ENCODE data around the gene ASAP2.
A peak's percentile ranks its signal among the peaks of the same experiment; 100 is the strongest.

Gene ASAP2

DNA sequence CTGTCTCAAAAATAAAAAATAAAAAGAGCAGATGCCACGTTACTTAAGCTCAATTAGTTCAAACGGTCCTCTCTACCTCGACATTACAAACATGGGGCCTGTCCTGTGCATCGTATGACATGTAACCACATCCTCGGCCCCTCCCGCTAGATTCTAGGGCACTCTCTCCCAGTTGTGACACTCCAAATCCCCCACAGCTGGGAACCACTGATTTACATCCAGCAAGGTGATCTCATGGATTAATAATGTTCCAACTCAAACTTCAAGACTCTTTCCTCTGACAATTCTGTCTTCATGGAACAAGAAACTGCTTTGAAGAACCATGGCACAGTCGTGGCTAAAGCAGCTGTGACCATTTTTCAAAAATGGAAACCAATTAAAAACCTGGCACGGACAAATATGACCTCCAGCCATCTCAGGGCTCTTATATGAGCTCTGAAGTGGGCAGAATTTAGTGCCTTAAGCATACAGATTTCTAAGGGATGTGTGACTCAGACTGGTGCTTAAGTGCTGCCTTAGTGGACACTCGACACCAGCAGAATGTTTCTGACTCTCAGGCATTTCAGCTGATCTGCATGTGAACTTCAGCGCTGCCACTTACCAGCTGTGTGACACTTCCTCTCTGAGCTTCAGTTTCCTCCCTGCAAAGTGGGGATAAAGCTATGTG, 31.7 kb upstream of the ASAP2 start:
- peak; percentile 65 for DNase-seq (ENCODE audit: extremely low read depth, low read depth)
- TF ChIP-seq, protein P1, sequence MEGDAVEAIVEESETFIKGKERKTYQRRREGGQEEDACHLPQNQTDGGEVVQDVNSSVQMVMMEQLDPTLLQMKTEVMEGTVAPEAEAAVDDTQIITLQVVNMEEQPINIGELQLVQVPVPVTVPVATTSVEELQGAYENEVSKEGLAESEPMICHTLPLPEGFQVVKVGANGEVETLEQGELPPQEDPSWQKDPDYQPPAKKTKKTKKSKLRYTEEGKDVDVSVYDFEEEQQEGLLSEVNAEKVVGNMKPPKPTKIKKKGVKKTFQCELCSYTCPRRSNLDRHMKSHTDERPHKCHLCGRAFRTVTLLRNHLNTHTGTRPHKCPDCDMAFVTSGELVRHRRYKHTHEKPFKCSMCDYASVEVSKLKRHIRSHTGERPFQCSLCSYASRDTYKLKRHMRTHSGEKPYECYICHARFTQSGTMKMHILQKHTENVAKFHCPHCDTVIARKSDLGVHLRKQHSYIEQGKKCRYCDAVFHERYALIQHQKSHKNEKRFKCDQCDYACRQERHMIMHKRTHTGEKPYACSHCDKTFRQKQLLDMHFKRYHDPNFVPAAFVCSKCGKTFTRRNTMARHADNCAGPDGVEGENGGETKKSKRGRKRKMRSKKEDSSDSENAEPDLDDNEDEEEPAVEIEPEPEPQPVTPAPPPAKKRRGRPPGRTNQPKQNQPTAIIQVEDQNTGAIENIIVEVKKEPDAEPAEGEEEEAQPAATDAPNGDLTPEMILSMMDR (IDR thresholded peaks at IDR 0.05; ENCODE audit: low read depth, low read length, missing control alignments), result no peak
- no peak overlapping the region for H3K4me3 ChIP-seq (replicated peaks; ENCODE audit: low read depth, low read length)

DNA sequence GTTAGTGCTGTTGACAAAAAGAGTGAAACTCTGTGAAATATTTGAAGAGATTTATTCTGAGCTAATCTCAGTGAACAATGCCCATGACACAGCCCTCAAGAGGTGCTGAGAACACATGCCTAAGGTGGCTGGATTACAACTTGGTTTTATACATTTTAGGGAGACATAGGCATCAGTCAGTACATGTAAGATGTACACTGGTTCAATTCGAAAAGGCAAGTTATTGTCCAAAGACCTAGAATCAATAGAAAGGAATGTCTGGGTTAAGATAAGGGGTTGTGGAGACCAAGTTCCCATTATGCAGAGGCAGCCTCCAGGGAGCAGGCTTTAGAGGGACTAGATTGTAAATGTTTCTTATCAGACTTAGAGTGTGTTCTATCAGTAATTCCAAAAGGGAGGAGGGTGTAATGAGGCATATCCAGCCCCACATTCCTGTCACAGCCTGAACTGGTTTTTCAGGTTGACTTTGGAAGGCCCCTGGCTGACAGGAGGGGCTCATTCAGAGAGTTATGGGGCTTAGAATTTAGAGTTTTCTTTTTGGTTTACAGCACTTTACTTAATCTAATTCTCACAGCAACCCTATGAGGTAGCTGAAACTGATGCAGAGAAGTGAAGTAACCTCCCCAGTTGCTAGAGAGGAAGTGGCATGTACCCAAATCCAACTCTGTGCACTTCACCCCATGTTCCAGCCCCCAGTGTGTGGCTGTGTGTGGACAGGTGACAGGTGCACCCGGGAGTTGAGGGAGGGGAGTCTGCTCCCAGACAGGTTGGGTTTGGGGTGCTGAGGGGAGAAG, 28.3 kb upstream of the ASAP2 start:
- no peak for DNase-seq (ENCODE audit: extremely low read depth, low read depth)
- H3K4me3 ChIP-seq (replicated peaks; ENCODE audit: low read depth, low read length), result no peak overlapping the region
- TF ChIP-seq, protein P1 (IDR thresholded peaks at IDR 0.05; ENCODE audit: low read depth, low read length, missing control alignments), result no peak

DNA sequence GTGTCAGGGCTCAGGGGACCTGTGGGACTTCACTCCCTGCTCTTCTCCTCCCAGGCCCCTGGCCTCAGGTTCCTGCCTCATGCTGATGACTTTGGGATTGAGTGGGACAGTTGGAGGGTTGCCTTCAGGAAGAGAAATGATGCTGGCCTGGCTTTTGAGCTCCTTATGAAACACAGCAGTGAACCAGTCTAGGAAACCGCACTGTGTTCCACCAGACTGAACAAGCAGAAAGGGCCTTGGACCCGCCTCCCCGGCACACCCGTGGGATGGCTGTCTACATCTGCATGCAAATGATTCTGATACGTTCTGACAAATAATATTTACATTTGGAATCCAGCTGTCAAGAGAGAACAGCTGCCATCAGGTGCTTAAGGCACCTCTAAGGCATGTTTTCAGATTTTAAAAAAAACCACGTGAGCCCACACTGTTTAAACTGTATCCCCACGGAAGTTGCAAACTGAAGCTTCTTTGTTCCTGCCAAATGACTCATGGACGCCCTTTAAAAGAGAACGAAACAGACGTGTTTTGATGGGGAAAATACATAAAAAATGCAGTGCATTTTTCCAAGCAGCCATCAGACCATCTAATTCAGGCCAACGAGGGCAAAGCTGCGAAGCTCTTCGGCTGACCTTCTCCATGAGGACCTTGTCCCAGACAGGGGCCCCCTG, 27.6 kb upstream of the ASAP2 start:
- TF ChIP-seq, protein P1 (IDR thresholded peaks at IDR 0.05; ENCODE audit: low read depth, low read length, missing control alignments), result no peak
- DNase-seq (ENCODE audit: extremely low read depth, low read depth), result no peak
- H3K4me3 ChIP-seq (replicated peaks; ENCODE audit: low read depth, low read length), result no peak overlapping the region

DNA sequence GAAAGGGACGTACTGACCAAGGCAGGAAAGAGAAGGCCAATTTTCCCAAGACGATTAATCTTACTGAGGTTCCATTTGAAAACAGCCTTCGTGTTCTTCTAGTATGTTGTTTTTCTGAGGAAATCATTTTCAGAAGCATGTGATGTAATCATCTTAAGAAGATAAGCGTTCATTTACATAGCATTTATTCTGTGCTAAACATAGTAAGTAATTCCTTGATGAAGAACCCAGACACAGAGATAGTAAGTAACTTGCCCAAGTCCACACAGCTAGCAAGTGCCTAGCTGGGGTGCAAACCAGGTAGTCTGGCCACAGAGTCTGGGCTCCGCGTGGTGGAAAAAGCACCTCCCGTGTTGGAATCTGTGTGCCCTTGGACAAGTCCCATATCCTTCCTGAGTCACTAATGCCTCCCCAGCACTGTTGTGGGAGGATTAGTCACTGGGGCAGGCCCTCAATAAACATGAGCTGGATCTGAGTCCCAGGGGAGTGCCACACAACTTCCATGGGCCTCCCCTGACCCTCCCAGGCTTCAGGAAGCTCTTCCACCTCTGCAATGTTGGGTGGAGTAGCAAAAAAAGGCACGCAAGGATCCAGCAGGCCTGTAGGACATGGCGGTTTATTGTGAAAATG, 26.9 kb upstream of the ASAP2 start:
- no peak overlapping the region for H3K4me3 ChIP-seq (replicated peaks; ENCODE audit: low read depth, low read length)
- TF ChIP-seq, protein P1 (IDR thresholded peaks at IDR 0.05; ENCODE audit: low read depth, low read length, missing control alignments), result no peak
- DNase-seq (ENCODE audit: extremely low read depth, low read depth), result peak; percentile 49

DNA sequence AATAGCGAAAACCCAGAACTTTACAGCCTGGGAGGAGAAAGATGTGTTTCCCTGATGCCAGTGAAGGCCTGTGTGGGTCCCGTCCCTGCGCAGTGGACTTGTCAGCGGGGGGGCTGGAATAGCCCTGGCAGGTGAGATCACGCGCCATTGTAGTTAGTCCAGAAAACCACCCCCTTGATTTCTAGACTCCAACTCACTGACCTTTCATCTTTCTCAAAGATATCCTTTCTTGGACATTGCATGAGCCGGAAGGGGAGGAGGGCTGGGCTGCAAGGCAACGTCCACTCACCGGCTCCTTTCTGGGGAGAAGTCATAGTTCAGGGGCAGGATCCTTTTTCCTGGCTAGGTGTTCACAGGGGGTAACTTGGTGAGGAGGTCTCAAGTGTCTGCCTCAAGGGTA, 22.3 kb upstream of the ASAP2 start:
- DNase-seq (ENCODE audit: extremely low read depth, low read depth), result no peak
- TF ChIP-seq, protein P1 (IDR thresholded peaks at IDR 0.05; ENCODE audit: low read depth, low read length, missing control alignments), result no peak
- no peak overlapping the region for H3K4me3 ChIP-seq (replicated peaks; ENCODE audit: low read depth, low read length)

DNA sequence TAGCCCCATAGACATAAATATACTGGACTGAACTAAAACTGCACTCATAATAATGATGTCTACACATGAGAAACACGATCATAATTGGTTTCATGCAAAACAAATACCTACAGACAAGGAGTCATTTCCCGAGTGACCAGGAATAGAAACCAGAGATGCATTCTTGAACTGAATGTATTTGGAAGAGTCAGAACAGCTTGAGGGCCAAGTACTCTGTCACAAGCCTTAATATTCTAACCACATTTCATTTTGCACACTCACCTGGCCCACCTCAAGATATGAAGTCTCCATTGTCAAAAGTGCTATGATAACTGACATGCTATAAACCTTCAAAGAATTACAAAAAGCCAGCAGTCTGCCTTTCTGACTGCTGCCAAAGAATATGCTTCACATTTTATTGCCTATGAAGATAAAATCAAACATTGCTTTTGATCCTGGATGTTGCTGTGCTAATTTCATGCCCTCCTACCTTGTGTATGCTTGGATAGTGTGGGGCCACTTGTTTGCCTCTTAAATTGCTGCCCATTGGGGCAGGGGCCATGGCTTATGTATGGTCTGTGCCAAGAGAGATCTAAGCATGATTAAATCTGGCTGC, 18.9 kb upstream of the ASAP2 start:
- no peak for DNase-seq (ENCODE audit: extremely low read depth, low read depth)
- TF ChIP-seq, protein P1 (IDR thresholded peaks at IDR 0.05; ENCODE audit: low read depth, low read length, missing control alignments), result no peak
- H3K4me3 ChIP-seq (replicated peaks; ENCODE audit: low read depth, low read length), result no peak overlapping the region

Data from HFF-Myc (cell line).